Esophagus muscularis mucosa (tissue), 4 donors: ENCODE measurements around the gene S100A9.

Experiments used
- EP300 ChIP-seq: sonication (generic); formaldehyde crosslinking; IDR thresholded peaks from one replicate; pipeline ENCODE4 v1.6.1; 2017; ENCODE audit warnings: antibody characterized with exemption
- POLR2A ChIP-seq: fragments of 450-650 bp; IDR thresholded peaks from one replicate; pipeline ENCODE4 v1.6.1; 2017; ENCODE audit warnings: antibody characterized with exemption, moderate library complexity, mild to moderate bottlenecking, low read depth
- POLR2AphosphoS5 ChIP-seq, 2 donors: sonication (generic); formaldehyde crosslinking; IDR thresholded peaks; one replicate each; pipeline ENCODE4 v1.6.1; 2017; ENCODE audit warnings: antibody characterized with exemption in 2 of 2
- TF ChIP-seq, protein P1 (sequence below), 3 experiments: fragments of 200-600 bp in 2 of 3; fragments of 450-650 bp in 1 of 3; sonication (generic) in 2 of 3; IDR thresholded peaks; one replicate each; pipeline ENCODE4 v1.5.1; 2017 to 2019; ENCODE audit warnings: antibody characterized with exemption in 3 of 3, mild to moderate bottlenecking in 2 of 3, moderate library complexity in 1 of 3

DNA sequence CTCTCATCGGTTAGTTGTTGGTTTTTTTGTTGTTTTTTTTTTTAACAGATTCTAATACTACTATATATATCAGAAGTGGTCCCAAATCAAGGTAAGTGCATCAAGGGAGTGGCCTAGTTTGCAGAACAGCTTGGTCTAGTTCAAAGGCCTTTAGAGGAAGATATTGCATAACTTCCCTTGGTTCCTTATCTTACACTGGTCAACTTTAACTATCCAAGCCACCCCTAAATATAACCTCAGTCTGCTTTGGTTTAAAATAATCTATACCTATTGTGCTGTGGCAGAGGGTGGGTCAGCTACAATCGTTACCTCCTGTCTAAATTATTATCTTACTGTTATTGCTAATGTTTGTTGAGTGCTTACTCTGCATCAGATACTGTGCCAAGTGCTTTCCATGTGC lies 10.8 kb downstream of the S100A9 start:
- no peak for TF ChIP-seq POLR2A
- TF ChIP-seq, protein P1, sequence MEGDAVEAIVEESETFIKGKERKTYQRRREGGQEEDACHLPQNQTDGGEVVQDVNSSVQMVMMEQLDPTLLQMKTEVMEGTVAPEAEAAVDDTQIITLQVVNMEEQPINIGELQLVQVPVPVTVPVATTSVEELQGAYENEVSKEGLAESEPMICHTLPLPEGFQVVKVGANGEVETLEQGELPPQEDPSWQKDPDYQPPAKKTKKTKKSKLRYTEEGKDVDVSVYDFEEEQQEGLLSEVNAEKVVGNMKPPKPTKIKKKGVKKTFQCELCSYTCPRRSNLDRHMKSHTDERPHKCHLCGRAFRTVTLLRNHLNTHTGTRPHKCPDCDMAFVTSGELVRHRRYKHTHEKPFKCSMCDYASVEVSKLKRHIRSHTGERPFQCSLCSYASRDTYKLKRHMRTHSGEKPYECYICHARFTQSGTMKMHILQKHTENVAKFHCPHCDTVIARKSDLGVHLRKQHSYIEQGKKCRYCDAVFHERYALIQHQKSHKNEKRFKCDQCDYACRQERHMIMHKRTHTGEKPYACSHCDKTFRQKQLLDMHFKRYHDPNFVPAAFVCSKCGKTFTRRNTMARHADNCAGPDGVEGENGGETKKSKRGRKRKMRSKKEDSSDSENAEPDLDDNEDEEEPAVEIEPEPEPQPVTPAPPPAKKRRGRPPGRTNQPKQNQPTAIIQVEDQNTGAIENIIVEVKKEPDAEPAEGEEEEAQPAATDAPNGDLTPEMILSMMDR (IDR thresholded peaks at IDR 0.05): no peak
- TF ChIP-seq POLR2AphosphoS5 (IDR thresholded peaks at IDR 0.05): no peak
- TF ChIP-seq EP300: no peak
